Measurements from ENCODE around the gene ADGRB2.
A peak's percentile ranks its signal among the peaks of the same experiment; 100 is the strongest.

ADGRB2 gene

DNA sequence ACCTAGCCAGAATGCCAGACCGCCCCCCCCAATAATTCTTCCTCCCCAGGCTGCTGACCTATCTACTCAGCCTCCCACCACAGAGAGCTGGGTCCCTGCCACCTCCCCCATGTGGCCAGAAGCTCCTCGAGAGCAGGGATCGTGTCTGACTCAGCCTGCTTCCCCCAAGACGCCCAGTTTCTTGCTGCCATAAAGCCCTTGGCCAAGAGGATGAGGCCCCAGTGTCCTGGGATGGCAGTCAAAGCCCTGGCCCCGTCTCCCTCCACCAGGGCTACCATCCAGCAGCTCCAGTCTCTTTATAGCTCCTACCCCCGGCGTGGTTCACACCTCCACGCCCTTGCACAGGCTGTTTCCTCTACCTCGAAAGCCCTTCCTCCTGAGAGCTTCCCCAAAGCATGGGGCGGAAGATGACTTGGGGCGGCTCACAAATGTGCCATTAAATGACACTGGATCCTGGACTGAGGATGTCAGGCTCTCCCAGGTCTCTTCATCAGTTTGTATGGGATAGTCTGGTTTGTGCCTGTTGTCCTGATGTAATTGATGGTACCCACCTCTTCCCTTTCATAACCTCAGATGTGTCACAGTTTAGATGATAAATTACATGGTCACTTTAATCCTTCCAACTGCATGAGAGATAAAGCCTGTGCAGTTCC is 13.2 kb downstream of the ADGRB2 start:
- peak in 7 of 58 donors; percentile 14 to 48 (median 20) for DNase-seq

DNA sequence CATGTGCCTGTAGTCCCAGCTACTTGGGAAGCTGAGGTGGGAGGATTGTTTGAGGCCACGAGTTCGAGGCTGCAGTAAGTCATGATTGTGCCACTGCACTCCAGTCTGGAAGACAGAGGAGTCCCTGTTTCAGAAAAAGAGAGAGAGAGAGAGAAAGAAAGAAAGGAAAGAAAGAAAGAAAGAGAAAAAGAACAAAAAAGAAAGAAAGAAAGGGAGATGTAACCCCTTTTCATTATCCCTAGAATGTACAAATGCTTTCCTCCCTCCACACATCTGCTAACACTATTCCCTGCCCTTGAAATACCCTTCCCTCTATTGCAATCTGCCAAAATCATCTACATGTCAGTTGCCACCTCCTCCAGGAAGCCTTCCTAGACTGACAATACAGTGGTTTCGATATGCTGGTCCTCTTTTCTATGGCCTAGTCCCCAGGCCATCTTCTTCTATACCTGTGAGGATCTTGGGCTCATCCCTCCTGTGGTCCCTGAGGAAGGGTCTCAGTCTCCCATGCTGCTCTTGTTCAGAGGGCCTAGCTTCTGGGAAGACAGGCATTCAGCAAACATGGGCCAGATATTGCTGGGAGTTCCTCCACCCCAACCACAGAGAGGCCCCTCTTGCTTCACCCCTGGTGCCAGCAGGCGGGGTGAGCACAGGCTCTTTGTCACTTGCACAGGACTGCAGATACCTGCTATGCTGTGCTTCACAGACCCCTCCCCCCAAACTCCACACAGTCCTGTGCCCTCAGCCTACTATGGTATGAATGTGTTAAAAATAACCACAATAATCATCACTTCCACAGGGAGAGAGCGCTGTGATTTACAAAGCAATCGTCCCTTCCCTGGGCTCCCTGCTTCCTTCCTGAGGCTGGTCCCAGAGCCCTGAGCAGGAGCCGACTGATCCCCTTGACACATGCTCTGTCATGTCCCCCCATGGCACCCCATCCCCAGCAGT is 14.1 kb downstream of the ADGRB2 start:
- DNase-seq = no peak

DNA sequence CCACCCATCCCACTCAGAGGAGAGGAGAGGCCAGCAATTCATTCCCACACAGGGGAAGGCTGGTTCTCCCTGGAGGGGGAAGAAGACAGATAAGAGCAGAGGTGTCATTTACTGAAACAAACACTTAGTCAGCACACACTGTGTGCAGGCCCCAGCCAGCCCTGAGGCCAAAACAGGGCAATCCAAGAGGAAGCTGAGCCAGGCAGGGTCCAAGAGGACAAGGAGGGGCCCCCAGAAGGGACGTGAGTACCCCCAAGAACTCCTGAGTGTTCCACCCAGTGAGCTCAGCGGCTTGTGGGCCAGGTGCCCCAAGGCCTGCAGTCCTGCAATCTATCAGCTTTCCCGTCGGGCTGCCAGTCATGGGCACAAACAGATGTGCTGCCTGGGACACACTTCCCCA is 15.8 kb downstream of the ADGRB2 start:
- no peak for DNase-seq

DNA sequence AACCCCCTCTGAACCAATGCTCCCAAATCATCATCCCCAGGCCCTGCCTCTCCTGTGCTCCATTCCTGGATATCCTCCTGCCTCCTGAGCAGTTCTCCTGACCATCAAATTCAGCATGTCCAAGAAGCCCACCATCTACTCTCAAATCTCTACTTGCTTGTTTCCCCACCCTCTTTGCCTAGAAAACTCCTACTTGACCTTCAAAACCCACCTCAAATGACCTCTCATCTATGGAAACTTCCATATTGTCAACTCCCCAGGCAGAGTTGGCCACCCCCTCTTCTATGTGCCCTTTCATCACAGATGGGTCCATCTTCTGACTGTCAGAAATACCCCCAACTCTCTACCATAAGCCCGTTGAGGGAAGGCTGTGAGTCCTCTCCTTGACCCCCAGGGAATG is 16.8 kb downstream of the ADGRB2 start:
- DNase-seq = no peak

DNA sequence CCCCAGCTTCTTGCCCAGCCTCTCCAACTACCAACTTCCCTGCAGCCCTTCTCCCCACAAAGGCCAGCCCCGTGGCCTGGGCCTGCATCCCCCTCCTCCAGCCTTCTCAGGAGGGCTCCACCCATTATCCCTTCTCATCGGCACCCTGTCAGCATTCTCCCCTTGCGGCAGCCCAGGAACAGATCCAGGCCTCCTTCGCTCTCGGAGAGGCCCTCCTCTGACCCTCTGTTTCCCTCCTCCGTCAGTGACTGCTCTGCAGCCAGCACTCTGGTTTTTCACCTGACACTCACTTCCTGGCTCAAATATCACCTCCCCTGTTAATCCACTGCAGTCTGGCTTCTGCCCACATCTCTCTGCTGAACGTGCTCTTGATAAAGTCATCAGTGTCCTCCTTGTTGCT is 17.5 kb downstream of the ADGRB2 start:
- peak in 1 of 58 donors; percentile 35 for DNase-seq

DNA sequence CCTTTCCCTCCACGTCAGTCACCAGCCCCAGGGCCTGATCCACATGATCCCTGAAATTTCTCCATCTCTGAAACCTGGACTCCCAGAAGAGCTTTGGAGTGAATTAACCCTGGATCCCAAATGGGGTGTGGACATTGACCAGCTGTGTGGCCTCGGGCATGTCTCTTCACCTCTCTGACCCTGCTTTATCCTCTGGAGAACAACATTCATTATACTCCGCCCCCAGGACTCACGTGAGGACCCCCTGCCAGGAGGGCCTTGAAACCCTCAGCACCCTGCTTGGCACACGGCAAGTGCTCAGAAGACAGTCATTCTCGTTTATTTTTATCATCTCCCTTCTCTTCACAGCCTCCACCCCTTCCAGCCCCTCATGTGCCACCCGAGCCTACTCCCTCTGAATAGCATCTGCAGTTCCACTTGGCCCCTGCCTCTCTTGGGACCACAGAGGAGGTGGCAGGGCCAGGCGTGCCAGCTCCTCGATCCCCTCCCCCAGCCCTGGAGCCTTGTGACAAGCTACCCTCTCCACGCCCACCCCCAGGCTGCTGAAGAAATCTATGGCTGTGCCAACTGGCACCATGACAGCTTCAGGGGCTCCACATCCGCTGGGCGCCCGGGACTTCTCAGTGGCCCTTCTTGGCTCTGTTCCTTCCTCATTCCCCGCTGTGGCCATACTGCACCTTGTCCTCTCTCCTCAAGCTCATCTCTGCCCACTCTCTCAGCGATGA is 18.0 kb downstream of the ADGRB2 start:
- DNase-seq = peak in 23 of 58 donors; percentile 12 to 50 (median 32)

DNA sequence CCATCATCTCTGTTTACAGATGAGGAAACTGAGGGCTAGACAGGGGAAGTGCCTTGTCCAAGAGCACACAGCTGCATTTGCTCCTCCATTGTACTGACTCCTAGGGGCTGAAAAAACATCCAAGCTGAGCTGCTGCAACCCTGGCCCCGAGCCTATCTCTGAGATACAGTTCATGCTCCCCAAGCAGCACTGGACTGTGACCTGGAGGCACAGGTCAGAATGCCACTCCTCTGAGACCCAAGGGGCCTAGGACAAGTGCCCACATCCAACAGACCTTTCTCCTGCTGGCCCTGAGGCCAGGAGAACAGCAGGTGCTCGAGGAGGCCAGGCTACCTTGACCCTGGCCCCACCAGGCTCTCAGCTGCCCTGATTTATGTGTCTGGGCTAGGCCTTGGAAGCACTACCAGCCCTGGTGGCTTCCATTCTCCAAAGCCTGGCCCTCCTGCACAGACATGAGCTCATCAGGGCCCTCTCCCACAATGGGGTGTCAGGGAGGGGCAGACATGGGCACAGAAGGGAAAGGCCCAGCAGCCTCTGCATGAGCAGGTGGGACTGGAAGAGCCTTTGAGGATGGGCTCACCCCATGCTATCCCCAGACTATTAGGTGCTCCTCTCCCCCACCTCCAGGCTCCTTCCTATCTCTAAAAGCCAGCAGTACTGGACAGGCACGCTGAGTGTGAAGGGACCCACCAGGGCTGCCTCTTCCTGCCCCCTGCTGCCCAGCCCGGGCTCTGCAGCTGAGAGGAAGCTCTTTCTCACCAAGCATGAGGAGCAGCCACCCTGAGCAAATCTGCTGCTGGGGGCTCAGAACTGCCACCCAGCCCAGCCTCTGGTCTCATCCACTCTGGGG is 18.8 kb downstream of the ADGRB2 start:
- DNase-seq = peak in 54 of 58 donors; percentile 12 to 81 (median 44)

DNA sequence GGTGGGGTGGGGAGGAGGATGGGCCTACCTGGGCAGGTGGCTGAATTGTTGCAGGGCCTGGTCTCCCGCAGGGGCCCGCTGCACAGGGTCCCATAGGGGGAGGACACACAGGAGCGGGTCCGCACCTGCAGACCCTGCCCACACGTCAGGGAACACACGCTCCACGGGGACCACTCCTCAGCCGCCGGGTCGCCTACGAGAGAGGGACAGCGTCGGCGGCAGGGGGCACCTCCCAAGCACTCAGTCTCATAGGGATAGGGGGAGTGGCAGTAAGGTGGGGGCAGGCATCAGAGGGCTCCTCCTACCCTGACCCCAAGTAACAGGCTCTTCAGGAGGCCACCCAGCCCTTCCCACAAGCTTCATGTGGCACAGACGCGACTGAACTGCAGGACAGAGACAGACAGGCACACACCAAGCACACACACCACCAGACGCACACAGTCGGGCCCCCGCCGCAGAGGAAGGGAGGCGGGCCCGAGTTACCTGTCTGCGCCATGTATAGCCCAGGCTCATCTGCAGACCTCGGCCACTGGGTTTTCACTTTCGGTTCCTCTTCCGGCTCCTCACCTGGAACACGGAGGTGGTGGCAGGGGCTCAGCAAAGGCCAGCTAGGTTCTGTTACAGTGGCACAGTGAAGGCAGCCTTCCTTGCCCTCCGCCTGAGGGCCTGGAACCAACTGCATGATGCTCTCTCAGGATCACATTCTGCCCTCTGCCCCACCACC is 19.8 kb downstream of the ADGRB2 start:
- no peak for DNase-seq

DNA sequence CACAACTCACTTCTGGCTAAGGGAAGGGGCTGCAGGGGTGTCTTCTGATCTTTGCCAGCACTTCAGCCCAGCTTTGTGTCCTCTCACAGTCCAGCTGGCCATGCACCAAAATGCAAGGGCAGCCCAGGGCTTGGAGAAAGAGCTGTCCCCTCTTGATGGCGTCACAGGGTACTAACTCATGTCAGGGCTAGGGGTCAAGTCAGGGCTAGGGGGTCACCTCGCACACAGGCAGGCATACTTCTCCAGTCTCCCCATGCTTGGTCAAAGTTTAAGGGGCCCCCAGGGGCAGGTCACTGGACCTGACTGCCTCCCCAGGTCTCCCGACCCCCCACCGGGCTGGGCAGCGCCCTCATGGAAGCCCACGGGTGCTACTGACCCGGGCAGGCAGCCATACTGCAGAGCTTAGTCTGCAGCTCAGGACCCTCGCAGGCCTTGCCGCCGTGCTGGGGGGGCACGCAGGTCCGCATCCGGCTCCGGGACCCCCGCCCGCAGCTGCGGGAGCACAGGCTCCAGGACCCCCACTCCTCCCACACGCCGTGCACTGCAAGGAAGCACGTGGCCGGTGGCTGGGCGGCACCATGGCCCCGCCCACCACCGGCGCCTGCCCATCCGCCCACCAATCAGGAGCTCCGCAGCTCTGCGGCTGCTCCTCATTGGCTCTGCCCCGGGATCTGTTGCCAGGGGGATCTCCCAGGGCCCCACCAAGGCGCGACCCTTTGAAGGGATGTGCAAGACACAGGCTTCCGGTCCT is 21.5 kb downstream of the ADGRB2 start:
- DNase-seq = peak in 1 of 58 donors; percentile 19

DNA sequence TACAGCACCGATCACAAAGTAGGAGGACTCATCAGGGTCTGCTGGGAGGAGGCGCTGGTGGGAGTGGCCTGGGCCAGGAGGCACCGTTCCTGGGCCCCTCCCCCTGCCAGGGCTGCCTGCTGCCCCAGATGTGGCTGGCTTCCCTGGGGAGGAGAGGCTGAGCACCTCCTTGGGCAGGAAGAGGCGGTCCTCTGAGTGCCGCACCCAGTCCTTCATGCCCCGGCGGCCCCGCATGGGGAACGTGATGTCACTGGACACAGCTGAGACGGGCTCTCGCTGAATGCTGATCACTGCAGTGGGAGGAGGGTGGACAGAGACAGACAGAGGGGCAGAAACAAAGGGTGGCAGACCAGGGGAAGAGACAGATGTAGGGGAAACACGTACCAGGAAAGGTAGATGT is 24.8 kb downstream of the ADGRB2 start:
- peak in 1 of 58 donors; percentile 19 for DNase-seq

DNA sequence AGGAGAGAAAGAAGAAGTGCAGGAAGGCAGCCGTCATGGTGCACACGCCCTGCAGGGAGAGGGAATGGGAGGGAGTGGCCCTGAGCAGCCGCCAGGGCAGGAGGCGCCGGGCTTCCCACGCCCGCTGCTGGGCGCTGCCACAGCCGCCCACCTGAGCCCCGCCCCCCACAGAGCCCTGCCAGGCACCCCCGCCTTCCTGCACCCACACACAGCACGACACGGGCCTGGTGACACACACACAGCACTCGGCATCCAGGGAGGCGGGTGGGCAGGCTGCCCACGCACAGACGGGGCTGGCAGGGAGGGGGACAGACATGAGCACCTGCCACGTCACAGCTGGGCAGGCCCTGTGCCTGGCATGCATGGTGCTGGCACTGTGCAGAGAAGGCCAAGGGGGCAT is 27.5 kb downstream of the ADGRB2 start:
- peak in 37 of 58 donors; percentile 13 to 78 (median 42) for DNase-seq

DNA sequence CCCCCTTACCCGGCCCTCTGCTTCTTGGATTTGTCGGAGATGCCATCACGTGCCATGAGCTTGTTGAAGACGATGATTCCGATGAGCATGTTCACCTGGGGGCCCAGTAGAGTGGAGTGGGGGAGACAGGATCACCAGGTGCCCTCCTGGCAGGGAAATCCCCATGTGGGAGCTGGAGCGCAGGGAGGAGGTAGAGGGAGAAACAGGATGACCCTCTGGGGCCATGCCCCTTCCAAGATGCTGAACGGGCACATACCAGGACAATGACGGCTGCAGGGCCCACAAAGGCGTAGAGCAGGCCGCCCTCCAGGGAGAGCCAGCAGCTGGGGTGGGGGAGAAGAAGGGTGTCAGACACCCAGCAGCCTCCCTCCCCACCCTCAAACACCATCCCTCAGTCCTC is 28.6 kb downstream of the ADGRB2 start:
- no peak for DNase-seq

DNA sequence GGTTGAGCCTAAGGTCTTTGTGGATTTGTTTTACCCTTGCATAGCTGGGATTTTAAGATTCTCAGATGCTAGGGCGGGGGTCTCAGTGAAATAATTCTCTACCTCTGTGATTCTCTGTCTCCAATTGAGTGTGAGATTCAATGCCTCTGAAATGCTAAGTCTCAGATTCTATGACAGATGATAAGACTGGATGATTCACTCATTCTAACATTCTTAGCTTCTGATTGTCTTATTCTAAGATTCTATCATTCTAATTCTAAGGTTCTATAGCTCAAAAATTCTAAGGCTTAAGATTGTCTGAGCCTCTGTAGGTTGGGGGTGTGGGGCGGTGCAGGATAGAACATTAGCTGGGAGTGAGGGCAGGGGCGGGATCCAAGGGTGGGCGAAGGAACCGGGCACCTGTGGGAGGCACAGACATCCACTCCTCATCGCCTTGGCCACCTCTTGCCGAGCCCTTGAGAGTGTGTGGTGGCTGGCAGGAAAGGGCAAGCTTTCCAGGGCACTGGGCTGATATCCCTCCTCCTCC is 29.5 kb downstream of the ADGRB2 start:
- DNase-seq = no peak

DNA sequence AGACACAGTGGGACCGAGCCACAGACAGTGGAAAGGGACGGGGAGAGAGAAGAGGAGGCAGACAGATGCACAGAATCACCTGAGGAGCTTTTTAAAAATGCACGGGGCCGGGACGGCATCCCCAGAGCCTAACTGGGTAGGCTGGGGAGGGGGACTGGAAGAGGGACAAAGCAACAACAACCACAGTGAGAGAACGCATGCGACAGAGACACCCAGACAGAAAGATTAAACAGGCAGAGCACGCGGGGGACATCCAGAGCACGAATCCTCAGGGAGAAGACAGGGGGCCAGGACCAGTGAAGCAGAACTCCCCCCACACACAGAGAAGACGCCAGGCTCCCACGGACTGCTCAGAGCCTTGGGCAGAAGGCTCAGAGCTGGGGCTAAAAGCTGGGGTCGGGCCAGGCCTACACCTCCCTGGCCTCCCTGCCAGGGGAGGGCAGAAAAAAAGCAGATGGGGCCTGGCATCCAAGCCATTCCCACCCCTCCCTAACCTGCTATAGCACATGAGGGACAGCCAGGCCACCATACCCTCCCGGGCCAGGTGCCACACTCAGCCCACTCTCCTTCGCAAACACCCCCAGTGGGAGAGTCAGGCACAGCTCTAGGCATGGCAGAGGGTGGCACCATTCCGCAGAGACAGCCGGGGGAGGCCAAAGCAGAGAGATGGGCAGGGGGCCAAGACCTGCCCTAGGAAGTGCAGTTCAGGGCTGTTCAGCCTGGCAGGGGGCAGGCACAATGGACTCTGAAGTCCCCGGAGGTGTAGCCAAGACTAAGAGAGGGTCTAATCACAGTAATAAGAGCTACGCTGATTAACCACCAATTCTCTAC is 30.5 kb downstream of the ADGRB2 start:
- DNase-seq = peak in 25 of 58 donors; percentile 13 to 53 (median 32)

DNA sequence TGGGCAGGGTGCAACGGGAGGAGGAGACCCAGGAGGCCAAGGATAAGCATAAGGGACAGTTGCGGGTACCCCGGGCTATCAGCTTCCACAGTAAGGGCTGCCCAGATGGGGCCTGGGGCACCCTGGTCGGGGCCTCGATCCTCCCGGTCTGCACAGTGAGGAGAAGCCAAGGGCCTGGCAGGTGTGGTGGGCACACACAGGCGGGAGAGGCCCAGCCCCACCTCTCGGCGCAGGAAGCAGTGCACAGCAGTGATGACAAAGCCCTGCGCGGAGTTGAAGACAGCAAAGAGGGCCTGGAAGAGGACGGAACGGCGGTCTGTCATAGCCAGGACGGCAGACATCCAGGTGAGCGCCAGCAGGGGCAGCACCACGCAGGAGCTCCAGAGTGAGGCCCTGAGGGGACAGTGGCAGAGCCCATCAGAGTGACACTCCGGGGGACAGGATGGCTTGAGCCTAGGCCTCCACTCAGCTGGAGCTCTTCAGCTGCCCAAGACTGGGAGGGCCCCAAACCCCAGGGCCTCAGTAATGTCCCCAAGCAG is 31.3 kb downstream of the ADGRB2 start:
- no peak for DNase-seq

DNA sequence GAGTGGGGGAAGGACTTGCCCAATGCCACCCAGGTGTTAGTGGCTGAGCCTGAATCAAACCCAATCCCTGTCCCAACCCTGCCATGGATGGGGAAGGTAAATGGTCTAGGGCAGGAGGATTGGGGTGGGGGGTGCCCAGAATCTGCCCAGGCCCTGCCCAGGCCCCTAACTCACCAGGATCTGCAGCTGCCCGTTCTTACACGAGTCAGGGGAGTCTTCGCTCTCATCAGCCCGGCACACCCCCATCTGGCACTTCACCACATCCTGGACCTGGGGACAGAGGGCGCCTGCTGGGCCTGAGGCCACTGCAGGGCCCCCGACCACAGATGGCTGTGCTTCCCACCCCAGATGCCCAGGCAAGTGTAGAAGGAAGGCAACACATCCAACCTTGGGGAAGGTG is 31.8 kb downstream of the ADGRB2 start:
- DNase-seq = no peak

DNA sequence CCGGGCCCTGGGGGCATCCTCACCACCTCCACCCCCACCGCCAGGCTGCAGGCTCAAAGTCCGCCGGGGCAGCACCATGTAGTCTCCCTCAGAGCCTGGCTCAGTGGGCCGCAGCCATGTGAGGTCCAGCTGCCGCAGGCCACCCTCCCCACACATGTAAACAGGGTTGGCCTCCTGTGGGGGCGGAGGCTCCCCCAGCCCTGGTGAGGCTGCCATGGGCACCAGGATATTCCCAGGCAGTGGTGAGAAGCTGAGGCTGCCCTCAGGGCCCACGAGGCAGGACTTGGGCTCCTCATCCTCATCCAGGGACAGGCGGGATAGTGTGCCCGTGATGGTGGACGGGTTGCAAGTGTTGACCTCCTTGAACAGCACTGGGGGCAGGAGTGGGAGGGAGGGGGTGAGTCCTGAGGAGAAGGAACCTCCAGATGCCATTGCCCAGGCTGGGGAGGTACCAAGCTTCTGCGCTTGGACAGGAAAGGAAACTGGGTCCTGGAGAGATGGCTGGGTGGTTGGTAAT is 33.0 kb downstream of the ADGRB2 start:
- no peak for DNase-seq

Data from anterior cingulate cortex (tissue), 58 donors.